Endothelial cell of umbilical vein (primary cell): ENCODE results near the gene ANXA2. TPM values are rescaled to one million over a fixed set of nuclear protein-coding genes. Genes with fewer than 3 reads are reported as not detected.

Experiments
- BruUV-seq: library from RNA; stranded (reverse); fragments of 400-500 nt; replicated peaks from 2 replicates; lab custom pipeline; 2021; lab: Mats Ljungman, UMichigan
- CTCF ChIA-PET: fragments of 300-600, 350-600 bp; sonication (Branson Sonifier 250); formaldehyde crosslinking; loops from one replicate; lab custom pipeline; 2021; ENCODE audit warnings: antibody characterized with exemption, inconsistent platforms; lab: Charles Lee
- POLR2A ChIA-PET: fragments of 300-600, 350-600 bp; sonication (Branson Sonifier 250); formaldehyde crosslinking; loops from one replicate; lab custom pipeline; 2021; ENCODE audit warnings: antibody characterized with exemption, inconsistent platforms; lab: Charles Lee
- DNase-seq: peaks from one replicate; pipeline ENCODE4 v3.0.0-alpha.2; 2011; ENCODE audit warnings: low read depth, low spot score
- FAIRE-seq: peaks from 2 replicates; lab custom pipeline; 2011; peaks lifted over from hg19 to GRCh38; lab: Jason Lieb, UNC
- H2AFZ ChIP-seq: 2 replicates; pipeline ENCODE4 v1.6.0; 2012; ENCODE audit warnings: low read depth, low read length, control low read depth, inconsistent platforms
- H3K27ac ChIP-seq: 2 replicates; pipeline ENCODE4 v1.5.1; 2011; ENCODE audit warnings: low read depth, mild to moderate bottlenecking, control low read depth, low read length, moderate library complexity; ENCODE audit not compliant: insufficient read depth
- H3K27me3 ChIP-seq, 2 experiments: 2 replicates each; pipeline versions ENCODE4 v1.6.0 to v1.6.1; 2011; ENCODE audit warnings: low read length in 2 of 2, mixed read lengths in 1 of 2; ENCODE audit not compliant: control insufficient read depth in 2 of 2, insufficient read depth in 2 of 2
- H3K36me3 ChIP-seq, 2 experiments: 2 replicates in 1 of 2; 3 replicates in 1 of 2; pipeline ENCODE4 v1.5.1; 2011; ENCODE audit warnings: low read length in 2 of 2, mild to moderate bottlenecking in 1 of 2, moderate library complexity in 1 of 2; ENCODE audit not compliant: control insufficient read depth in 2 of 2, insufficient read depth in 2 of 2; ENCODE audit errors: extremely low read depth in 1 of 2
- H3K4me1 ChIP-seq: 3 replicates; pipeline ENCODE4 v1.5.1; 2011; ENCODE audit warnings: mild to moderate bottlenecking, low read length; ENCODE audit not compliant: control insufficient read depth, insufficient read depth; ENCODE audit errors: extremely low read depth
- H3K4me2 ChIP-seq: 2 replicates; pipeline ENCODE4 v1.6.1; 2011; ENCODE audit warnings: low read length, control low read depth, mixed read lengths; ENCODE audit not compliant: insufficient read depth
- H3K4me3 ChIP-seq, 3 experiments: fragments of 200-600 bp in 1 of 3; sonication (generic), shearing (Covaris generic) in 1 of 3; replicated peaks in 1 of 3; 2 replicates each; pipeline ENCODE4 v1.5.1; 2011 to 2016; ENCODE audit warnings: control low read depth in 3 of 3, low read length in 3 of 3, mild to moderate bottlenecking in 2 of 3, inconsistent platforms in 1 of 3, low read depth in 1 of 3, moderate library complexity in 1 of 3; ENCODE audit not compliant: insufficient read depth in 1 of 3
- H3K79me2 ChIP-seq: 2 replicates; pipeline ENCODE4 v1.6.0; 2012; ENCODE audit warnings: low read length, inconsistent platforms; ENCODE audit not compliant: control insufficient read depth, insufficient read depth
- H3K9ac ChIP-seq: replicated peaks from 2 replicates; pipeline ENCODE3; 2011; ENCODE audit warnings: low read length, control low read depth; ENCODE audit not compliant: insufficient read depth; ENCODE audit errors: extremely low read depth
- H3K9me1 ChIP-seq: replicated peaks from 3 replicates; pipeline ENCODE4 v1.6.0; 2011; ENCODE audit warnings: mild to moderate bottlenecking, low read length; ENCODE audit not compliant: control insufficient read depth, insufficient read depth; ENCODE audit errors: extremely low read depth
- H3K9me3 ChIP-seq: replicated peaks from 2 replicates; pipeline ENCODE4 v1.5.1; 2012; ENCODE audit warnings: low read length, inconsistent platforms; ENCODE audit not compliant: control insufficient read depth, insufficient read depth
- H4K20me1 ChIP-seq: replicated peaks from 2 replicates; pipeline ENCODE3; 2011; ENCODE audit warnings: mild to moderate bottlenecking, low read length; ENCODE audit not compliant: control insufficient read depth, insufficient read depth; ENCODE audit errors: extremely low read depth
- EZH2 ChIP-seq: IDR thresholded peaks from 2 replicates; pipeline ENCODE4 v1.6.1; 2012; ENCODE audit warnings: borderline replicate concordance, low read depth, mild to moderate bottlenecking, moderate library complexity, low read length, inconsistent platforms; ENCODE audit not compliant: severe bottlenecking
- FOS ChIP-seq: IDR thresholded peaks from 2 replicates; pipeline ENCODE4 v1.6.1; 2011; ENCODE audit warnings: mild to moderate bottlenecking, low read length, moderate library complexity, borderline replicate concordance; ENCODE audit not compliant: insufficient read depth
- GATA2 ChIP-seq: IDR thresholded peaks from 2 replicates; pipeline ENCODE4 v1.7.0; 2011; ENCODE audit warnings: low read depth, mild to moderate bottlenecking, moderate library complexity, mixed read lengths, low read length; ENCODE audit not compliant: insufficient read length, insufficient read depth
- JUN ChIP-seq: IDR thresholded peaks from 2 replicates; pipeline ENCODE4 v1.6.1; 2011; ENCODE audit warnings: borderline replicate concordance, low read depth; ENCODE audit not compliant: insufficient read length, insufficient read depth
- MYC ChIP-seq: IDR thresholded peaks from one replicate; pipeline ENCODE4 v1.6.1; 2011; ENCODE audit warnings: mild to moderate bottlenecking, low read depth, low read length
- POLR2A ChIP-seq: IDR thresholded peaks from 2 replicates; pipeline ENCODE4 v1.6.1; 2012; ENCODE audit warnings: low read depth, mild to moderate bottlenecking, control low read depth, low read length
- POLR2AphosphoS5 ChIP-seq: IDR thresholded peaks from 2 replicates; pipeline ENCODE4 v1.6.1; 2012; ENCODE audit warnings: low read depth, mild to moderate bottlenecking, control low read depth, low read length, moderate library complexity; ENCODE audit not compliant: insufficient read depth
- dilution Hi-C: fragments of 300-500 bp; cut with MboI; formaldehyde crosslinking; loops from one replicate; pipeline ENCODE4 v1.15.0; 2019; ENCODE audit warnings: low sequenced_read_pairs; ENCODE audit not compliant: extremely low pct_ligation_motif_present
- intact Hi-C: fragments of 100-400 bp; cut with micrococcal nuclease; formaldehyde crosslinking; loops from one replicate; pipeline ENCODE4 v1.10.0; 2022
- polyA plus RNA-seq, 4 experiments: library from polyadenylated mRNA; depleted of rRNA in 3 of 4; stranded (reverse) in 3 of 4; unstranded in 1 of 4; fragments of >200 nt; gene quantifications; 2 replicates each; pipeline versions ENCODE4 v1.2.1 to v1.2.3, GENCODE V29; 2011 to 2012; ENCODE audit warnings: missing spikeins in 1 of 4
- total RNA-seq: library from RNA; stranded (reverse); gene quantifications from 2 replicates; pipeline ENCODE4 v1.2.3, GENCODE V29; 2021
- TF ChIP-seq, protein P1 (sequence below), 2 donors: IDR thresholded peaks; 1 replicate in 1 of 2; 2 replicates in 1 of 2; pipeline ENCODE4 v1.5.1; 2011; ENCODE audit warnings: low read length in 2 of 2, mild to moderate bottlenecking in 2 of 2, moderate library complexity in 2 of 2, control low read depth in 1 of 2, inconsistent platforms in 1 of 2, low read depth in 1 of 2; ENCODE audit not compliant: insufficient read depth in 1 of 2; ENCODE audit errors: extremely low read depth in 1 of 2
- TF ChIP-seq, protein P2 (sequence below): IDR thresholded peaks from 2 replicates; pipeline ENCODE4 v1.6.1; 2011; ENCODE audit not compliant: insufficient read depth, insufficient read length

The ANXA2 gene
- total and polyA plus RNA-seq, 2 donors (not counting 3 experiments of a cell fraction or from before 2014, with no cell fraction given) = 2,725 to 3,299 TPM

DNA sequence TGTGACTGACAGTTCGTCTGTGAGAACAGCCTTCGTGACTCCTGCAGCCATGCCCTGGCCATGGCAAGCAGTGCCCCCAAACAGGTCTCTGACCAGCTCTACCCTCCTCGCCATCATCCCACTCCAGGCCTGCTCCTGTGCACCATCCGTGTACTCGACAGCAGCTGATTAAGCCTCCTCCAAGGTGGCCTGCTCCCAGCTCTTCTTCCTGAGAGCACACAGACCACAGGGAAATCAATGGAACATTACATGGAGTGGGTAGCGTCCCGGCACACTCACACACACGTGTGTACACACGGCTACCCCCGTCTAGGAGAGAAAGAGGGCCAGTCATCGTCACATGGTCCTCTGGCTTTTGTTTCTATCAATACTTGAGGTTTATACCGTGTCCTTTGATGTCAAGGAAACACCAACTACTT lies 21.1 kb downstream of the ANXA2 start:
- TF ChIP-seq POLR2AphosphoS5 = peak; percentile 67
- TF ChIP-seq, protein P1, sequence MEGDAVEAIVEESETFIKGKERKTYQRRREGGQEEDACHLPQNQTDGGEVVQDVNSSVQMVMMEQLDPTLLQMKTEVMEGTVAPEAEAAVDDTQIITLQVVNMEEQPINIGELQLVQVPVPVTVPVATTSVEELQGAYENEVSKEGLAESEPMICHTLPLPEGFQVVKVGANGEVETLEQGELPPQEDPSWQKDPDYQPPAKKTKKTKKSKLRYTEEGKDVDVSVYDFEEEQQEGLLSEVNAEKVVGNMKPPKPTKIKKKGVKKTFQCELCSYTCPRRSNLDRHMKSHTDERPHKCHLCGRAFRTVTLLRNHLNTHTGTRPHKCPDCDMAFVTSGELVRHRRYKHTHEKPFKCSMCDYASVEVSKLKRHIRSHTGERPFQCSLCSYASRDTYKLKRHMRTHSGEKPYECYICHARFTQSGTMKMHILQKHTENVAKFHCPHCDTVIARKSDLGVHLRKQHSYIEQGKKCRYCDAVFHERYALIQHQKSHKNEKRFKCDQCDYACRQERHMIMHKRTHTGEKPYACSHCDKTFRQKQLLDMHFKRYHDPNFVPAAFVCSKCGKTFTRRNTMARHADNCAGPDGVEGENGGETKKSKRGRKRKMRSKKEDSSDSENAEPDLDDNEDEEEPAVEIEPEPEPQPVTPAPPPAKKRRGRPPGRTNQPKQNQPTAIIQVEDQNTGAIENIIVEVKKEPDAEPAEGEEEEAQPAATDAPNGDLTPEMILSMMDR (IDR thresholded peaks at IDR 0.05; ENCODE audit: extremely low read depth in 1 of 2, insufficient read depth in 1 of 2, low read depth in 1 of 2, low read length in 2 of 2) = no peak
- dilution Hi-C loops (no loop called here), intact Hi-C loops (no loop called here)
- Histone ChIP-seq H4K20me1 (peaks cover 4% of the 10 kb centered on the region), H3K9me1 (no peaks in the 10 kb centered on the region), H3K9ac (peak overlapping the region; percentile 0), H3K79me2 (peaks cover 69% of the 10 kb centered on the region), H3K4me2 (no peak overlapping the region), H2AFZ (no peak overlapping the region), H3K27ac (peak overlapping the region; percentile 54), H3K4me3 (no peak overlapping the region), H3K9me3 (no peaks in the 10 kb centered on the region), H3K4me1 (peaks cover 85% of the 10 kb centered on the region), H3K36me3 (peaks cover 34 to 54% of the 10 kb centered on the region in 2 experiments), H3K27me3 (no peaks in the 10 kb centered on the region)
- FAIRE-seq = no peak
- BruUV-seq = no TSS peak
- no peak for DNase-seq
- CTCF ChIA-PET = interaction anchor here (1.0 to 5.2 kb wide), 4 partner anchors 10 to 68 kb away, joined by 3 to 68 read pairs (median 4); no protein-coding TSS in a partner anchor
- POLR2A ChIA-PET = interaction anchor here (1.5 kb wide), 1 partner anchor 21 kb away, joined by 5 read pairs; the partner anchor contains the start of gene ANXA2

DNA sequence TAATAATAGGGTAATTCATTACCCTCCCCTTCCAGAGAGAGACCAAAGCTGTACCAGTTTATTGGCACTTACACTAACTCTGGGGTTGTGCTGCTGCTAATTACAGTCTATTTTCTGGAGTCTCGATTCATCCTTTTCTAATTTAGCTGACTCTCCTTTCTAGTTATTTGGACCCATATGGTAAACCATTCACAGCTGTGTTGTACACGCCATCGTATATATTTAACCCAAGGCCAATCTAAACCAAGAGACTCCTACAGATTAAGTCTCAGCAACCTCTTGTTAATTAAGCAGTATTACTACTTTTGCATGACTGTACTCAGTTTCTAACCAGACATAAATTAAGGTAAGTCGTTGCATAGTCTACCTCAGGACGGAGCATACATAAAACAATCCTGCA lies 22.5 kb downstream of the ANXA2 start:
- H3K79me2 ChIP-seq = peaks cover 57% of the 10 kb centered on the region
- H3K9ac ChIP-seq = peak overlapping the region; percentile 81
- intact Hi-C loops = no loop called here
- ChIA-PET CTCF (interaction anchor here (0.8 to 5.2 kb wide), 10 partner anchors 9 to 145 kb away, joined by 3 to 68 read pairs (median 3); no protein-coding TSS in a partner anchor), POLR2A (interaction anchor here (0.6 to 1.8 kb wide), 5 partner anchors 16 to 21 kb away, joined by 3 to 10 read pairs (median 4); no protein-coding TSS in a partner anchor)
- no TSS peak for BruUV-seq
- no peak for FAIRE-seq
- H3K27ac ChIP-seq = peak overlapping the region; percentile 98
- dilution Hi-C loops = no loop called here
- no peak overlapping the region for H3K4me3 ChIP-seq
- TF ChIP-seq, protein P1 (IDR thresholded peaks at IDR 0.05; ENCODE audit: extremely low read depth in 1 of 2, insufficient read depth in 1 of 2, low read depth in 1 of 2, low read length in 2 of 2) = no peak
- TF ChIP-seq EZH2 (no peak), FOS (no peak), JUN (no peak), GATA2 (no peak), POLR2AphosphoS5 (no peak), POLR2A (no peak), MYC (no peak)
- TF ChIP-seq, protein P2, sequence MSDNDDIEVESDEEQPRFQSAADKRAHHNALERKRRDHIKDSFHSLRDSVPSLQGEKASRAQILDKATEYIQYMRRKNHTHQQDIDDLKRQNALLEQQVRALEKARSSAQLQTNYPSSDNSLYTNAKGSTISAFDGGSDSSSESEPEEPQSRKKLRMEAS = no peak
- H3K4me1 ChIP-seq = peaks cover 85% of the 10 kb centered on the region
- peaks cover 4% of the 10 kb centered on the region for H4K20me1 ChIP-seq
- DNase-seq = no peak
- peak overlapping the region; percentile 39 for H3K4me2 ChIP-seq
- H2AFZ ChIP-seq = no peak overlapping the region
- no peaks in the 10 kb centered on the region for H3K27me3 ChIP-seq
- H3K9me1 ChIP-seq = no peaks in the 10 kb centered on the region
- peaks cover 27 to 44% of the 10 kb centered on the region in 2 experiments for H3K36me3 ChIP-seq
- H3K9me3 ChIP-seq = no peaks in the 10 kb centered on the region
